OCI-LY3 (cell line): Measurements from ENCODE around the gene TBX5.

Experiments
- H2AFZ ChIP-seq: fragments of 200-600, 300-600 bp; shearing (Covaris generic); 2 replicates; pipeline ENCODE4 v1.6.0; 2014; ENCODE audit warnings: antibody characterized with exemption, low read depth, low read length
- H3K27ac ChIP-seq: fragments of 200-600, 300-600 bp; sonication (generic); 2 replicates; pipeline ENCODE4 v1.5.1; 2014; ENCODE audit warnings: mild to moderate bottlenecking, low read length, moderate library complexity, mixed read lengths
- H3K27me3 ChIP-seq: fragments of 200-600, 300-600 bp; sonication (generic); 2 replicates; pipeline ENCODE4 v1.6.1; 2014; ENCODE audit warnings: low read depth, low read length, mixed read lengths
- H3K36me3 ChIP-seq: fragments of 200-600, 300-600 bp; sonication (generic); replicated peaks from 2 replicates; pipeline ENCODE3; 2014; ENCODE audit warnings: low read depth, low read length, mixed read lengths
- H3K4me1 ChIP-seq: fragments of 300-600, 200-600 bp; sonication (generic); 2 replicates; pipeline ENCODE4 v1.6.1; 2014; ENCODE audit warnings: low read length, mixed read lengths
- H3K4me2 ChIP-seq: fragments of 200-600, 300-600 bp; sonication (generic); 2 replicates; pipeline ENCODE4 v1.6.1; 2014; ENCODE audit warnings: low read length, mixed read lengths
- H3K4me3 ChIP-seq: fragments of 300-600, 200-600 bp; sonication (generic); 2 replicates; pipeline ENCODE4 v1.5.1; 2014; ENCODE audit warnings: antibody characterized with exemption, mild to moderate bottlenecking, low read length, moderate library complexity
- H3K79me2 ChIP-seq: fragments of 300-600, 200-600 bp; shearing (Covaris generic); 2 replicates; pipeline ENCODE4 v1.6.1; 2014; ENCODE audit warnings: mild to moderate bottlenecking, low read length, mixed read lengths
- H3K9ac ChIP-seq: fragments of 300-600, 200-600 bp; shearing (Covaris generic); 2 replicates; pipeline ENCODE4 v1.6.0; 2014; ENCODE audit warnings: mild to moderate bottlenecking, low read length, moderate library complexity
- H3K9me3 ChIP-seq: fragments of 200-600, 300-600 bp; shearing (Covaris generic); 2 replicates; pipeline ENCODE4 v1.6.1; 2014; ENCODE audit warnings: low read length, mixed read lengths; ENCODE audit not compliant: insufficient read depth
- H4K20me1 ChIP-seq: fragments of 200-600, 300-600 bp; sonication (generic); 2 replicates; pipeline ENCODE4 v1.6.1; 2016; ENCODE audit warnings: low read length, mixed read lengths; ENCODE audit not compliant: insufficient read depth
- EZH2phosphoT487 ChIP-seq: fragments of 200-600 bp; shearing (Covaris generic); IDR thresholded peaks from 2 replicates; pipeline ENCODE4 v1.6.1; 2018; ENCODE audit warnings: antibody characterized with exemption, mixed run types, low read depth
- TF ChIP-seq, protein P1 (sequence below): fragments of 200-600, 300-600 bp; sonication (generic); IDR thresholded peaks from 2 replicates; pipeline ENCODE4 v1.5.1; 2014; ENCODE audit warnings: antibody characterized with exemption, low read length, low read depth

The TBX5 gene

DNA sequence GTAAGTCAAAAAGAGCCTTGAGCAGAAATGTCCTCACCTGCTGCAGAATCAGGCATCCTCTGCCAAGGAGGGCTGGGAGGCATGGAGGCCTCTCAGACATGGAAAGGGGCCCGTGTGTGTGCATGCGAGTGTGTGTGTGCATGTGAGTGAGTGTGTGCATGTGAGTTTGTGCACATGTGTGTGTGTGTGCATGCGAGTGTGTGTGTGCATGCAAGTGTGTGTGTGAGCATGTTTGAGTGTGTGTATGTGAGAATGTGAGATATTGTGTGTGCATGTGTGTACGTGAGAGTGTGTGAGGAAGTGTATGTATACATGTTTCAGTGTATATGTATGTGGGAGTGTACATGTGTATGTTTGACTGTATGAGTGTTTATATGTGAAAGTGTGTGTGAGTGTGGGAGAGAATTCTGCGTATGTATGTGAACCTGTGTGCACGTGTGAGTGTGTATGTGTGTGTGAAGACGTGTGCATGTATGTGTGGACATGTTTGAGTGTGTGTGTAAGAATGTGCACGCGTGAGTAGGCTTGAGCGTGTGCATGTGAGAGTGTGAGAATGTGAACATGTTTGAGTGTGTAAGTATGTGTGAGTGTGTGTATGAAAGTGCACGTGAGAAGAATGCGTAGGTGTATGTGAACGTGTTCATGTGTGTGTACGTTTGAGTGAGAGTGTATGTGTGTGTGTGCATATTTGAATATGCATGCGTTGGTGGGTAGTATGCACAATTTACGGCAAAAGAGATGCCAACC lies 90.8 kb downstream of the TBX5 start:
- Histone ChIP-seq H3K4me1 (no peaks in the 10 kb centered on the region), H3K4me2 (no peak overlapping the region), H3K9me3 (no peaks in the 10 kb centered on the region), H3K27me3 (no peaks in the 10 kb centered on the region), H3K27ac (no peak overlapping the region), H3K9ac (no peak overlapping the region), H3K79me2 (no peaks in the 10 kb centered on the region), H3K4me3 (no peak overlapping the region), H3K36me3 (no peaks in the 10 kb centered on the region), H2AFZ (no peak overlapping the region), H4K20me1 (no peaks in the 10 kb centered on the region)
- TF ChIP-seq, protein P1, sequence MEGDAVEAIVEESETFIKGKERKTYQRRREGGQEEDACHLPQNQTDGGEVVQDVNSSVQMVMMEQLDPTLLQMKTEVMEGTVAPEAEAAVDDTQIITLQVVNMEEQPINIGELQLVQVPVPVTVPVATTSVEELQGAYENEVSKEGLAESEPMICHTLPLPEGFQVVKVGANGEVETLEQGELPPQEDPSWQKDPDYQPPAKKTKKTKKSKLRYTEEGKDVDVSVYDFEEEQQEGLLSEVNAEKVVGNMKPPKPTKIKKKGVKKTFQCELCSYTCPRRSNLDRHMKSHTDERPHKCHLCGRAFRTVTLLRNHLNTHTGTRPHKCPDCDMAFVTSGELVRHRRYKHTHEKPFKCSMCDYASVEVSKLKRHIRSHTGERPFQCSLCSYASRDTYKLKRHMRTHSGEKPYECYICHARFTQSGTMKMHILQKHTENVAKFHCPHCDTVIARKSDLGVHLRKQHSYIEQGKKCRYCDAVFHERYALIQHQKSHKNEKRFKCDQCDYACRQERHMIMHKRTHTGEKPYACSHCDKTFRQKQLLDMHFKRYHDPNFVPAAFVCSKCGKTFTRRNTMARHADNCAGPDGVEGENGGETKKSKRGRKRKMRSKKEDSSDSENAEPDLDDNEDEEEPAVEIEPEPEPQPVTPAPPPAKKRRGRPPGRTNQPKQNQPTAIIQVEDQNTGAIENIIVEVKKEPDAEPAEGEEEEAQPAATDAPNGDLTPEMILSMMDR: no peak
- TF ChIP-seq EZH2phosphoT487: no peak

DNA sequence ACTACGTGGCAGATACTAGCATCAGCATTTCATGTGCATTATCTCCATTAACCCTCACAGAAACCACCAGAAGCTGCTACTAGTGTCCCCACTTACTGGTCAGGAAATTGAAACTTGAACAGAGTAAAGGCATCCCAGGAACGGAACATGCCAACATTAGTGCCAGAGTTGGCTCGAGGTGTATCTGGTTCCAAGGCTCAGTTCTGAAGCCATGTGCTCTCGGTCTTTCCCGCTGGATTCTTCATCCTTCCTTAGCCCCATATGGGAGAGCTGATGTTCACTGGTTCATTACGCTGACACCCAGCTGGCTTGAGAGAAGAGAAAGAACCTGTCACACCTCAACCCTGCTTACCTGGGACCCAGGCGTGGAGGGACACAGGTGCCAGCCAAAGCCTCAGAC lies 91.5 kb downstream of the TBX5 start:
- TF ChIP-seq, protein P1: no peak
- TF ChIP-seq EZH2phosphoT487: no peak
- H3K4me1 ChIP-seq: no peaks in the 10 kb centered on the region
- H3K27me3 ChIP-seq: no peaks in the 10 kb centered on the region
- H3K9me3 ChIP-seq: no peaks in the 10 kb centered on the region
- H3K4me2 ChIP-seq: no peak overlapping the region
- H3K9ac ChIP-seq: no peak overlapping the region
- no peak overlapping the region for H3K27ac ChIP-seq
- H3K79me2 ChIP-seq: no peaks in the 10 kb centered on the region
- H4K20me1 ChIP-seq: no peaks in the 10 kb centered on the region
- no peaks in the 10 kb centered on the region for H3K36me3 ChIP-seq
- no peak overlapping the region for H2AFZ ChIP-seq
- H3K4me3 ChIP-seq: no peak overlapping the region

DNA sequence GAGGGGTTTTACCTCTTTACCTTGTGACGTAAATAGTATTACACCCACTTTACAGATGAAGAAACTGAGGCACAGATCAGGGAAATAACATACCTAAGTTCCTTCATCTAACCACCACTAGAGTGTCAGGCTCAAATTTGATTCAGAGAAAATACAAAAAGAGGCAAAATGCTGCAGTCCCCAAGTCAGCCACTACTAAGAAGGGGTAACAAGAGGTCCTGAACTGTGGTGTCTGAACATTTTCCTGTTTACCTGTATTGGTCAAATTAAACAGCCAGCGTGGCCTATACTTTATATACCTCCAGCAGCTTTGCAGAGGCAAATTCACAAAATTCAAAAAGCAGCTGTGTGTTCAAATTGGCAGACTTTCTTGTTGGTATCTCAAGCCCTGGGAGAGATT lies 92.0 kb downstream of the TBX5 start:
- TF ChIP-seq, protein P1: no peak
- no peak for TF ChIP-seq EZH2phosphoT487
- Histone ChIP-seq H3K4me1 (no peaks in the 10 kb centered on the region), H3K9me3 (no peaks in the 10 kb centered on the region), H3K9ac (no peak overlapping the region), H3K4me3 (no peak overlapping the region), H3K27ac (no peak overlapping the region), H3K4me2 (no peak overlapping the region), H4K20me1 (no peaks in the 10 kb centered on the region), H3K36me3 (no peaks in the 10 kb centered on the region), H2AFZ (no peak overlapping the region), H3K27me3 (no peaks in the 10 kb centered on the region), H3K79me2 (no peaks in the 10 kb centered on the region)

DNA sequence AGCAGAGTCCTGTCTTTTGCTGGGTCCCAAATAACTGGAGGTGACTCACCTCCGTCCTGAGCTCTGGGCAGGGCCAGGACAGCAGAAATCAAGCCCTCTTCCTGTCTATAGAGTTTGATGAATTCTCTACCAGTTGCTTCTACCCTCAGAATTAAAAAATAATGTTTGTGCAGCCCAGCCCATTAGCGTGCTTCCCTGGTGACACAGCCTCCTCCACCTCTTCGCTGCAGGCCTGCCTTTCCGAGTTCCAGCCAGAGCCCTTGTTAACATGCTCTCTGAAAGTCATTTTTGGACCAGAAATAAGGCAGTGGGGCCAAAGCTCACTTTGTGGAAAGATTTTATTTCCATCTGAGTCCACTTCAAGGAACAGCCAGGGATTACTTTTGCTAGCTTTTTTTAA lies 94.0 kb downstream of the TBX5 start:
- no peaks in the 10 kb centered on the region for H3K36me3 ChIP-seq
- no peaks in the 10 kb centered on the region for H3K79me2 ChIP-seq
- H3K27ac ChIP-seq: no peak overlapping the region
- H3K4me1 ChIP-seq: no peaks in the 10 kb centered on the region
- H3K27me3 ChIP-seq: no peaks in the 10 kb centered on the region
- no peak overlapping the region for H2AFZ ChIP-seq
- no peaks in the 10 kb centered on the region for H4K20me1 ChIP-seq
- no peak overlapping the region for H3K9ac ChIP-seq
- H3K4me2 ChIP-seq: no peak overlapping the region
- H3K9me3 ChIP-seq: no peaks in the 10 kb centered on the region
- H3K4me3 ChIP-seq: no peak overlapping the region
- TF ChIP-seq EZH2phosphoT487: no peak
- TF ChIP-seq, protein P1: no peak
